Erythroblast (primary cell): Measurements from ENCODE around the gene TRAPPC3L.

ENCODE experiments used
- GATA1 ChIP-seq: IDR thresholded peaks from 2 replicates; pipeline ENCODE4 v1.6.1; 2011; ENCODE audit warnings: low read depth, mild to moderate bottlenecking, control low read depth, low read length, moderate library complexity
- POLR2A ChIP-seq: IDR thresholded peaks from 2 replicates; pipeline ENCODE4 v1.6.1; 2011; ENCODE audit warnings: mild to moderate bottlenecking, low read length

DNA sequence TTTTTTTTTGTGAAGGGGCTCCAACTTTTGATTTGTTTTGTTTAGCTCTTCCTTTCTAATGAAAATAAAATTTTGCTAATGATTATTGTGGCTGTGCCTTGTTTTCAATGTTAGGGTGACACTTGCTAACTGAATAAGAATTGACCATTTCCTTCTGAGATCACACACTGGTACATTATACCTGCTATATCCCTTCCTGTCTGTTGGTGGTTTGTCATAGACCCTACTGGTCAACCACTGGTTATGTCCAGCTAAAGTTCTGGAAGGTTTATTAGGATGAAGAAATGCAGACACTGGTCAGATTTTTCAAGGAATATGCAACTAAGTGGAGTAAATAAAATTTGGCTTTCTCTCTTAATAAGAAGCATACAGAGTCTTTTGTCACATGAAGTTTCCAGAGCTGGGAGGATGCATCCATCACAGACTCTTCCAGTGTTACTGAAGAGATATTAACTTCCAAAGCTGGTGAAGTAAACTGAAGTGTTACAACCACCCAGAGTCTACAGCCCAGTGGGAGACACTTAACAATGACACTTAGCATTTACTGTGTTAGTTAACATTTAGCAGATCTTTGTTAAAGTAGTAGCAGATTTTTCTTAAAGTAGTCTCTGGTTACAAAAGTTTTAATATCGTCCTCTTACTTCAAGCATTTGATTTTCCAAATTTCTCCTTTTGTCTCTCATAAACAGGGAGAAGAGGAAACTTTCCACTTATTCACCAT is 53.7 kb downstream of the TRAPPC3L start:
- TF ChIP-seq POLR2A (no peak), GATA1 (no peak)
